NK-92 (cell line): ENCODE measurements around the gene VEGFA.

ENCODE experiments used
- DNase-seq: peaks from one replicate; lab custom pipeline; 2025; ENCODE audit not compliant: unreplicated experiment; lab: John Stamatoyannopoulos, UW

VEGFA gene

DNA sequence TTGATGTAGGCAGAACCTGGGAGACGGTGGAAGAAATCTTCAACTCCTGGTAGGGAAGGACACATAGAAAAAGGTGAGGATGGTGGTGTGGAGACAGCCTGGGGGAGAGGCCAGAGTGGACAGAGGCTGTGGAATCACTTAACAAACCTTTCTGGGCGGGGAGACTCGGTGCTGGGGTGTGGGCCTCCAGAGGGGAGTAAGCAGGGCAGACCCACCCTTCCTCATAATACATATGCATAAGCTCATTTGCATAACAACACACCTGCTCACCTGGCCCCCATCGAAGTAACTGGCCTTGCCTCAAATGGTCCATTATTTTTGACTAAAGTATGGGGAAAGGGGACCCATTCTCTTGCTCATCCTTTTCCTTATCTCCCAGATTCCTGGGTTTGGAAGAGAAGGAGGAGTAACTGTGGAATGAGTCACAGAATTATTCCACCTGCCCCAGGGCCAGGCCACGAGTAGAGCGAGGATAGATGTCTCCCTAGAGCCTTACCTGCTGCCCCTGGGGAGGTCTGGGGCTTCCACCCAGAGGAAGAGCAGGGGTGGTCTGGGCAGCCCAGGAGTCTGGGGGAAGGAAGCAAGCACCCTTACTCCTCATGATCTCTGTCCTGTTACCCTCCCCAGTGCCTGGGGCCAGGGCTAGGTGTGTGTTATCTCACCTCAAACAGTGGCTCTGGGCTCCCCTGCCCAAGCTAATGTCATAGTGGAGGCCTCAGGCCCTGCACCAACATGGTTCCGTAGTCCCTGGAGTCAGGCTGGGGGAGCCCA lies 10.7 kb upstream of the VEGFA start:
- DNase-seq = no peak

DNA sequence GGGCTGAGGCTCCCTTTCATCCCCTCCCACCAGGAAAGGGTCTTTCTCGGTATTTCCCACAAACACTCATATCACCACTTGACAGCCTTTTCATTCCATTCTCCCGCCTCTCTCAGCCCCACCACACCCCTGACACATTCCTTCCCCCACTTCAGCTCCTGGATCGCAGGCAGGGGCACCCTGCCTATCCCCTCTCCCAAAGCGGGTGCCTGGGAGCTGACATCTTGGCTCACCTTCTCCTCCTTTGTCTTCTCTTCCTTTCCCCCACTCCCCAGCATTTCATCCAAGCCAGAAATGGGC lies 10.2 kb upstream of the VEGFA start:
- DNase-seq = no peak

DNA sequence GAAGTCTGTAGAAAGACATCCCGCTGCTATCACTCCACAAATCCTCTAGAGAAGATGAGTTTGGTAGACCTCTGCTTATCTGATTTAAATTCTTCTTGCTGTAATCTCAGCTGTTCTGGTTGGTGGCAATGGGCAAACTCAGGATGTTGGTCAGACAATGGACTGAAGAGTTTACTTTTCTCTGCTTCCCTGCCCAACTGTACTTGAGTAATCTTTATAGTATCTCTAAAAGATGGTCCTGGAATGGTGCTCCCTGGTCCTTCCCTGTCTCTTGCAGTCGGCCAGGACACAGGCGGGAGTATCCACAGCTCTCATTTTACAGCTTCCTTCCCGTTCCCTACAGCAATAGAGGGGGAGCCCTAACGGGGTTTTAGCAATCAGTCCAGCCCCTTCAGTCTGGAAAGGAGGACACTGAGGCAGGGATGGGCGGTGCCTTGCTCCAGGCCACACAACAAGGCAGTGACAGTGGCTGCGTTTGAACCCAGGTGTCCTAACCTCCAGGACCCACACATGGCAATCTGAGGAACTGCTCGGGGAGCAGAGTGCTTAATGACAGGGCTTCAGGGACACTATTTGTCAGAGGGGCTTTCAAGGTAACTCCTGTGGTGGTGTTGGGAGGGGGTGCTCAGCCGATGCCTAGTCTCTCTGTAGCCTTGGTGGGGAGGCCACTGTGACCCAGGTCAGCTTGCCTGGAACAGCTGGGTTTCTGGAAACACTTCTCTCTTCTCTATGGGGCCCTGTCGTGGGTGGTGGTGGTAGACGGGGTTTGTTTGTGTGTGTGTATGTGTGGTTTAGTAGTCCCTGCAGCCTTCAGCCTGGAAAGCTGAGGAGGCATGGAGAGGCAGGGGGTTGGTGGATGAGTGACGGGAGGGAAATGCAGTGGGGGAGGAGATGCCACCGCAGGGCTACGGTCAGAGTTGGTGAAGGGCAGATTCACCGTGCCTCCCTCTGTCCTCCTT lies 9.5 kb upstream of the VEGFA start:
- no peak for DNase-seq

DNA sequence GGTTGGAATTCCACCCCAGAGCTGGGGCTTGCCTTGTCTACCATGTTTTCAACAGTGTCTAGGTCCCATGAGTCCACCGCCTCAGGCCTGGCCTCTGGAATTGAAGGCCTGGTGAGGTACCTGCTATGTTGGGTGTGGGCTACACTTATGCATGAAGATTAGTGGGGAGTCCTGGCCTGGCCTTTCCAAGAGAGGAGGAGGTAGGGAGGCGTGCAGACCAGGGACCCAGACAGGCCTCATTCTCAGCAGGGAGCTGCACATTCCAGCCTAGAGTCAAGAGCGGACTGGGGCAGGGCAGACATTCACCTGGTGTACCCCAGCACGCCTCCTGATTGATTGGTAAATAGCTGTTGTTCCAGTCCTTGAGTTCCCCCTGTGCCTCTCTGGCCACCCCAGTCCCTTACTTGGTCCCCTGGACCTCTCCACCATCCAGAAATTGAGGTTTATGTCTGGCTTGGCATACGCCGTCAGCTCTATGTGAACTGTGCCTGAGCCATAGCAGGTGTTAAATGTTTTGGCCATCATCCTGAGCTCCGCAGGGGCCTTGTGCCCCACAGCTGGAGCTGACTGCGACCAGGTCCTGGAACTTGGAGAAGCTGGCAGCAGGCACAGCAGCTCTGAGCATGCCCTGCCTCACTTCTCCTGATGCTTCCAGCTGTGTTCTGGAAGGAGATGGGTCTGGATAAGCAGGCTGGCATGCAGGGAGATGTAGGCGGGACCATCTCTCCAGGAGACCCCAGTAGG lies 8.2 kb upstream of the VEGFA start:
- DNase-seq = no peak

DNA sequence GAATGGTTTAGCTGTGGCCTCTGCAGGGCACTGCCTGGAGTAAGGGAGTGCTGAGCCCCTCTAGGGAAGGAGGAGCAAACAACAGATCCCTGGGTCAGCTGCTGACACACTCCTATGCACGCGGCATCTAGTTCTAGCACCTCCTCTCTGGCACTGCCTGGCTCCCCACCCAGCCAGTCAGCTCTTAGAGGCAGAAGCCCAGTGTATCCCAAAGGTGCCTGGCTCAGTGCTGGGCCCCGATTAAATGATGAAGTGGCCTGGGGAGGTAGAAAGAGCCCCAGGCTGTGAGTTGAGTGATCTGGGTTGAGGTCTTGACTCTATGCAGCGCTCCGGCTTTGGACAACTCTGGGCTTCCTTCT lies 7.6 kb upstream of the VEGFA start:
- no peak for DNase-seq

DNA sequence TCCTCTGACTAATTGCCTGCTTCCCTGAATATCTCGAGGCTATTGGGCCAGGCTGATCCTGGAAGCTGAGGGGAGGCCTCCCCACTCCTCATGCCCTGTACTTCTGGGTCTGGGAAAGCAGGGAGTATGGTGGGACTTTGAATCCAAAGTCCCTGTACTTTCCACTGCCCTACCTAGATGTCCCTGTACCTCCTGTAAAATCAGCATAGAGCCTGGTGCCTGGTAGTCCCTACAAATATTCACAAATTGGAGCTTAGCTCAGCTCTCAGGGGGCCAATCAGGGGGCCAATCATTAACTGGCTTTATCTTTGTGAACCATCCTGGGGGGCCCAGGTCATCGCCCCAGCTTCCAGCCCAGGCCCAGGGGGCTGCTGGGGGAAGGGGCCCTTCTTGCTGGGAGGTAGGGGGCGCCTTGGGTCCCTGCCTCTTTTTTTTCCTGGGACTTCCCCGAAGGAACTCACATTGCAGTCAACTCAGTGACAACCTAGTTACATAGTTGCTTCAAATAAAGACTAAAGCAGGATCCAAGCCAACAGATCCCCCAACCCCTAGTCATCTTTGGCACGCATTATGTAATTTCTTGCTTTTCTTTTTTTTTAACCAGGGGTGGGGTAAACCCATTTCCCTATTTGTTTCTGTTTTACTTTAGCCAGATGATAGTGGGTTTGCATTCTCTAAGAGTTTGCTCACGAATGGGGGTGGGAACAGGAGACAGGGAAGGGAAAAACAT lies 6.9 kb upstream of the VEGFA start:
- DNase-seq = no peak

DNA sequence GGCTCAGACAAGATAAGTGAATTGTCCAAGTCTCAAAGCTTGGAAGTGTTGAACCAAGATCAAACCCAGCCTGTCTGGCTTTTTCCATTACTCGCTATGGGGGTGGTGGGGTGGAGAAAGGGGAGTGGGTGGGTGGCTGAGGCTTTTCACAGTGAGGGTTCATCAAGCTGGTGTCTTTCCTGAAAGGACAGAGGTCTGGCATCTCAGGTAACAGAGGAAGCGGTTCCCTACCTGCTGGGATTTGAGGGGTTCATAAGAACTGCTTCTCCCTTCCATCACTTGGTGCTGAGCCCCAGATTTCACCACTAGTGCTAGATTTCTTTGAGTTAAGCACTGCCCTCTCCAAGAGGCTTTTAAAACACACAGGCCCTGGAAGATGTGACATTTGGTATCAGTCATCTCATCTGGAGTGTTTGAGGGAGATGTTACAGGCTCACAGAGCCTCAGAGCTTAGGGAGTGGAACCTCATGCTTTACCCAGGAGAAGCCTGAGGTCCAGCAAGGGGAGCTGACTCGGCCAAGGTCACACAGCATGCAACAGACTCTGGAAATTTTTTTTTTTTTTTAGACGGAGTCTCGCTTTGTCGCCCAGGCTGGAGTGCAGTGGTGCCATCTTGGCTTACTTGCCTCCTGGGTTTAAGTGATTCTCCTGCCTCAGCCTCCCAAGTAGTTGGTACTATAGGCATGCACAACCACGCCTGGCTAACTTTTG lies 6.0 kb upstream of the VEGFA start:
- DNase-seq = no peak

DNA sequence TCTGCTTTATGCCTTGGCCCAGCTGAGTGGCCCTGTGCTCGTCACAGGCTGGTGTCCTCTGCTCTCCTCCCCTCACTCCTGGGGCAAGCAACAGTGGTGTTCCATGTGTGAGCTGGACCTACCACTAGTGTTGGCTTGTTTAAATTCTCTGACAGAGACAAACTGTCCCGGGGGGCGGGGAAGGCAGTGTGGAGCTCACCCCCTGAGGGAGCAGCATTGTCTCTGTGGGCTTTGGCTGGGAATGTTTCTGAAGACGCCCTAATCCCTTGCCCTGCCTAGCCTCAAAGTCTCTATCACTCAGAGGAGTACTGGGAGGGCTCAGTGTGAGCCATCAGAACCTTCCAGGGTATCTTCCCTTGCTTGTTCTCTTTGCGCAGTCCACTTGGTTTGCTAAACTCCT lies 5.2 kb upstream of the VEGFA start:
- no peak for DNase-seq

DNA sequence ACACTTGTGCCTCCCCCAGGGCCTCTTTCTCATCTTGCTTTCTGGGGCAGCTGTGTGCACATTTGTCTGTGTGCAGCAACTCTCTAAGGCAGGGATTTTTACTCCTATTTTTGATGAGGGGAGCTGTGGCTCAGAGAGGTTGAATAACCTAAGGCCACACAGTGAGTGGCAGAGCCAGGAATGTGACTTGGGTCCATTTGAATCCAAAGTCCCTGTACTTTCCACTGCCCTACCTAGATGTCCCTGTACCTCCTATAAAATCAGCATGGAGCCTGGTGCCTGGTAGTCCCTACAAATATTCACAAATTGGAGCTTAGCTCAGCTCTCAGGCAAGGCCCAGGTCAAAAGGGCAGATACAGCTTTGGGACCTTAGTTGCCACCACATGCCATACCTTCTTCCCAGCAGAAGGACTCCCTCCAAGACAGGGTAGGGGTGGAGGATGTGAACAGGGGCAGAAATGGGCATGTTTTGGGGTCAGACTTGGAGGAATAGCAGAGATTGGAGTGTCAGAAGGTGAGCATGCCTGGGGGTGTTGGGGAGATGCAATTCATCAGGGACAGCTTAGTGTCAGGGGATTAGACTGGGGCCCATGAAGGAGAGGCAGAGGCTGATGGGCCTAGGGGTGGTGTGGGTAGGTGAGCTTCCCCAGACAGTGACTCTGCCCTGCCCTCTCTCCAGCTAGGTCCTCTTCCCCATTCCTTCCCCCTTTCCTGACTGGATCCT lies 4.1 kb upstream of the VEGFA start:
- no peak for DNase-seq

DNA sequence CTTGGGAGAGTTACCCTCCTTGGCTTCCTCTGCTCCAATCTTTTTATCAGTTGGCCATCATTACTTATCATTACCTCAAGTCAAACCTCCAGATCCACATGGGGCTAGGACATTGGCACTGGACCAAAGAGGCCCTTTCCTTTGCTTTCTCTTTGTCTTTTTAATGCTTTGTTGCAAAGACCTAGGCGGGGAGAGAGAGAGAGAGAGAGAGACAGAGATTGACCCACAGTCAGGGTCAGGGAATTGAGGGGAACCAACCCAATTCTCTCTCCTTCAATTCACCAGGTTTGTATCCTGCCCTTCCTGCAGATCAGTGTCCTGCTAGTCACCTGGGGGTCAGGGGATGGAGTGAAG lies 3.5 kb upstream of the VEGFA start:
- no peak for DNase-seq

DNA sequence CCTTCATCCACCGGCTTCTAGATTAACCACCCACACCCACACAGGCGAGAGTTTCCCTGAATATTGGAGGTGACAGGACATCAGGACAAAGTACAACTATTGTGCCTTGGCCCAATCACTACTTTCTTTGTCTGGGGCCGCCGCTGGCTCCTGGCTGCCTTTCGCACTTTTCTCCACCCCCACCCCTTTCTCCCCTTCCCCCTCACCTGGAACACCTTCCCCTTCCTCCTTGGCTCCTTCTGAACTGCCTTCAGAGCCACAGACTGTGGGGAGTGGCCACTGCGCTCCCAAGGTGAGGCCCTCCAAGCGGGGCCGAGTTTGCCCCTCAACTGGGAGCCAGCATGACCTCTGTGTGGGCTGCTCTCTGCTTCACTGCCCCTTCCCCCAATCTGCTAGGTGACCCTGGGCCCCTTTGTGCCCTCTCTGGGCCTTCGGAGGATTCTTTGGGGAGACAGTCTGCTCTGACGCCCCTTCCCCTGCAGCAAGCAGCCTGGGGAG lies 3.0 kb upstream of the VEGFA start:
- no peak for DNase-seq

DNA sequence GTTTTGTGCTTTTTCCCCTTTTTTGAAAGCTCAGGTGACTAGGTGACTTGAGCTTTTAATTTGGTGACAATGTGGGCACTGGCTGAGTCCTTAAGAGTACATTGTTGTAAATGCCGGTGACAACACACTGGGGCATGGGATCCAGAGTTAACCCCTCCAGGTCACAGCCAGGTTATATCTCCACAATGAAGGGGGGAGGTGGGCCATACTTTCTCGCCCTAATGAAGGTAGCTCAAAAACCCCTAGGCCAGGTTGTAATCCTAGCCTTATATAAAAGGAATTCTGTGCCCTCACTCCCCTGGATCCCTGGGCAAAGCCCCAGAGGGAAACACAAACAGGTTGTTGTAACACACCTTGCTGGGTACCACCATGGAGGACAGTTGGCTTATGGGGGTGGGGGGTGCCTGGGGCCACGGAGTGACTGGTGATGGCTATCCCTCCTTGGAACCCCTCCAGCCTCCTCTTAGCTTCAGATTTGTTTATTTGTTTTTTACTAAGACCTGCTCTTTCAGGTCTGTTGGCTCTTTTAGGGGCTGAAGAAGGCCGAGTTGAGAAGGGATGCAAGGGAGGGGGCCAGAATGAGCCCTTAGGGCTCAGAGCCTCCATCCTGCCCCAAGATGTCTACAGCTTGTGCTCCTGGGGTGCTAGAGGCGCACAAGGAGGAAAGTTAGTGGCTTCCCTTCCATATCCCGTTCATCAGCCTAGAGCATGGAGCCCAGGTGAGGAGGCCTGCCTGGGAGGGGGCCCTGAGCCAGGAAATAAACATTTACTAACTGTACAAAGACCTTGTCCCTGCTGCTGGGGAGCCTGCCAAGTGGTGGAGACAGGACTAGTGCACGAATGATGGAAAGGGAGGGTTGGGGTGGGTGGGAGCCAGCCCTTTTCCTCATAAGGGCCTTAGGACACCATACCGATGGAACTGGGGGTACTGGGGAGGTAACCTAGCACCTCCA lies 2.2 kb upstream of the VEGFA start:
- DNase-seq = no peak

DNA sequence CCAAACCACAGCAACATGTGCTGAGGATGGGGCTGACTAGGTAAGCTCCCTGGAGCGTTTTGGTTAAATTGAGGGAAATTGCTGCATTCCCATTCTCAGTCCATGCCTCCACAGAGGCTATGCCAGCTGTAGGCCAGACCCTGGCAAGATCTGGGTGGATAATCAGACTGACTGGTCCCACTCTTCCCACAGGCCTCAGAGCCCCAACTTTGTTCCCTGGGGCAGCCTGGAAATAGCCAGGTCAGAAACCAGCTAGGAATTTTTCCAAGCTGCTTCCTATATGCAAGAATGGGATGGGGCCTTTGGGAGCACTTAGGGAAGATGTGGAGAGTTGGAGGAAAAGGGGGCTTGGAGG lies 1.5 kb upstream of the VEGFA start:
- DNase-seq = no peak

DNA sequence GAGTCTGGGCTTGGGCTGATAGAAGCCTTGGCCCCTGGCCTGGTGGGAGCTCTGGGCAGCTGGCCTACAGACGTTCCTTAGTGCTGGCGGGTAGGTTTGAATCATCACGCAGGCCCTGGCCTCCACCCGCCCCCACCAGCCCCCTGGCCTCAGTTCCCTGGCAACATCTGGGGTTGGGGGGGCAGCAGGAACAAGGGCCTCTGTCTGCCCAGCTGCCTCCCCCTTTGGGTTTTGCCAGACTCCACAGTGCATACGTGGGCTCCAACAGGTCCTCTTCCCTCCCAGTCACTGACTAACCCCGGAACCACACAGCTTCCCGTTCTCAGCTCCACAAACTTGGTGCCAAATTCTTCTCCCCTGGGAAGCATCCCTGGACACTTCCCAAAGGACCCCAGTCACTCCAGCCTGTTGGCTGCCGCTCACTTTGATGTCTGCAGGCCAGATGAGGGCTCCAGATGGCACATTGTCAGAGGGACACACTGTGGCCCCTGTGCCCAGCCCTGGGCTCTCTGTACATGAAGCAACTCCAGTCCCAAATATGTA lies 957 bp upstream of the VEGFA start:
- no peak for DNase-seq

DNA sequence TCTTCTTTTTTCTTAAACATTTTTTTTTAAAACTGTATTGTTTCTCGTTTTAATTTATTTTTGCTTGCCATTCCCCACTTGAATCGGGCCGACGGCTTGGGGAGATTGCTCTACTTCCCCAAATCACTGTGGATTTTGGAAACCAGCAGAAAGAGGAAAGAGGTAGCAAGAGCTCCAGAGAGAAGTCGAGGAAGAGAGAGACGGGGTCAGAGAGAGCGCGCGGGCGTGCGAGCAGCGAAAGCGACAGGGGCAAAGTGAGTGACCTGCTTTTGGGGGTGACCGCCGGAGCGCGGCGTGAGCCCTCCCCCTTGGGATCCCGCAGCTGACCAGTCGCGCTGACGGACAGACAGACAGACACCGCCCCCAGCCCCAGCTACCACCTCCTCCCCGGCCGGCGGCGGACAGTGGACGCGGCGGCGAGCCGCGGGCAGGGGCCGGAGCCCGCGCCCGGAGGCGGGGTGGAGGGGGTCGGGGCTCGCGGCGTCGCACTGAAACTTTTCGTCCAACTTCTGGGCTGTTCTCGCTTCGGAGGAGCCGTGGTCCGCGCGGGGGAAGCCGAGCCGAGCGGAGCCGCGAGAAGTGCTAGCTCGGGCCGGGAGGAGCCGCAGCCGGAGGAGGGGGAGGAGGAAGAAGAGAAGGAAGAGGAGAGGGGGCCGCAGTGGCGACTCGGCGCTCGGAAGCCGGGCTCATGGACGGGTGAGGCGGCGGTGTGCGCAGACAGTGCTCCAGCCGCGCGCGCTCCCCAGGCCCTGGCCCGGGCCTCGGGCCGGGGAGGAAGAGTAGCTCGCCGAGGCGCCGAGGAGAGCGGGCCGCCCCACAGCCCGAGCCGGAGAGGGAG lies 580 bp downstream of the VEGFA start:
- no peak for DNase-seq

DNA sequence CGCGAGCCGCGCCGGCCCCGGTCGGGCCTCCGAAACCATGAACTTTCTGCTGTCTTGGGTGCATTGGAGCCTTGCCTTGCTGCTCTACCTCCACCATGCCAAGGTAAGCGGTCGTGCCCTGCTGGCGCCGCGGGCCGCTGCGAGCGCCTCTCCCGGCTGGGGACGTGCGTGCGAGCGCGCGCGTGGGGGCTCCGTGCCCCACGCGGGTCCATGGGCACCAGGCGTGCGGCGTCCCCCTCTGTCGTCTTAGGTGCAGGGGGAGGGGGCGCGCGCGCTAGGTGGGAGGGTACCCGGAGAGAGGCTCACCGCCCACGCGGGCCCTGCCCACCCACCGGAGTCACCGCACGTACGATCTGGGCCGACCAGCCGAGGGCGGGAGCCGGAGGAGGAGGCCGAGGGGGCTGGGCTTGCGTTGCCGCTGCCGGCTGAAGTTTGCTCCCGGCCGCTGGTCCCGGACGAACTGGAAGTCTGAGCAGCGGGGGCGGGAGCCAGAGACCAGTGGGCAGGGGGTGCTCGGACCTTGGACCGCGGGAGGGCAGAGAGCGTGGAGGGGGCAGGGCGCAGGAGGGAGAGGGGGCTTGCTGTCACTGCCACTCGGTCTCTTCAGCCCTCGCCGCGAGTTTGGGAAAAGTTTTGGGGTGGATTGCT lies 1.3 kb downstream of the VEGFA start:
- no peak for DNase-seq
